CD4-positive, alpha-beta T cell treated with Interleukin-4 for 1 hour (primary cell): ENCODE results near the gene HCN3.
A peak's percentile ranks its signal among the peaks of the same experiment; 100 is the strongest.
"Not testable (repeated sequence)": the region's sequence is repeated elsewhere in the genome, so short reads cannot be mapped to it uniquely, and the experiment has no call there.

Experiments used
- DNase-seq, 2 donors: peaks; one replicate each; pipeline ENCODE4 v3.0.0-alpha.2; 2020 to 2022

HCN3 gene

DNA sequence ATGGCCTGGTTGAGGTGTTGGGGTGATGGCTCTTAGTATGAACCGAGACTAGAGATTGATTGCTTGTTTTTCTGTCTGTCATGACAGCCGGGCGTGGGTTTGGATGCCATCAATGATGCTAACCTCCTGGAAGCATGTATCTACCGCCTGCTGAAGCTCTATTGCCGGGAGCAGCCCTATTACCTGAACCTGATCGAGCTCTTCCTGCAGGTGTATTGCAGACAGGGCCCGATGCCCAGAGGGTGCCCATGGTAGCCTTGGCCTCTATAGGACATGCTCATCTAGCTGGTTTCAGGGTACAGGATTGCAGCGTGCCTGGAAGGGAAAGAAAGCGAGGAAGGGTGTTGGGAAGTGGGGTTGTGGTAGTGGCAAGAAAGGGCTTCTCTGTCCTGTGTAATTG is 40.8 kb downstream of the HCN3 start:
- DNase-seq, result no peak

DNA sequence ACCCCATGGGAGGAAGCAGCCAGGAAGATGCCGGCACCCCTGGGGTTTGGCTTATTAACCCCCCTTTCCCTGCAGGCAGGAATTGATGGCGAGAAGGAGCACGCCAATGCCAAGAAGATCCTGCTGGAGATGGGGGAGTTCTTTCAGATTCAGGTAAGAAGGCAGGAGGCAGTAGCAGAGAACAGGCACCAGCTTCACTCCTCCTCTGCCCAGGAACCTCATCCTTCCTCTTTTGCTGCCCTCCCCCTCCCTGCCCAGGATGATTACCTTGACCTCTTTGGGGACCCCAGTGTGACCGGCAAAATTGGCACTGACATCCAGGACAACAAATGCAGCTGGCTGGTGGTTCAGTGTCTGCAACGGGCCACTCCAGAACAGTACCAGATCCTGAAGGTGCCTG is 42.3 kb downstream of the HCN3 start:
- DNase-seq, result no peak

- peak in 1 of 2 donors; percentile 12 for DNase-seq
These were observed 43.0 kb downstream of the HCN3 start for GRCh38 chr1:155320252-155320651.

- peak; percentile 71 to 76 for DNase-seq
These were observed 43.7 kb downstream of the HCN3 start, which contains the start of gene RUSC1 for GRCh38 chr1:155320661-155321617. TSS of gene RUSC1 (plus strand) at chr1:155320894. CDS start at chr1:155321774, 880 bp downstream.

DNA sequence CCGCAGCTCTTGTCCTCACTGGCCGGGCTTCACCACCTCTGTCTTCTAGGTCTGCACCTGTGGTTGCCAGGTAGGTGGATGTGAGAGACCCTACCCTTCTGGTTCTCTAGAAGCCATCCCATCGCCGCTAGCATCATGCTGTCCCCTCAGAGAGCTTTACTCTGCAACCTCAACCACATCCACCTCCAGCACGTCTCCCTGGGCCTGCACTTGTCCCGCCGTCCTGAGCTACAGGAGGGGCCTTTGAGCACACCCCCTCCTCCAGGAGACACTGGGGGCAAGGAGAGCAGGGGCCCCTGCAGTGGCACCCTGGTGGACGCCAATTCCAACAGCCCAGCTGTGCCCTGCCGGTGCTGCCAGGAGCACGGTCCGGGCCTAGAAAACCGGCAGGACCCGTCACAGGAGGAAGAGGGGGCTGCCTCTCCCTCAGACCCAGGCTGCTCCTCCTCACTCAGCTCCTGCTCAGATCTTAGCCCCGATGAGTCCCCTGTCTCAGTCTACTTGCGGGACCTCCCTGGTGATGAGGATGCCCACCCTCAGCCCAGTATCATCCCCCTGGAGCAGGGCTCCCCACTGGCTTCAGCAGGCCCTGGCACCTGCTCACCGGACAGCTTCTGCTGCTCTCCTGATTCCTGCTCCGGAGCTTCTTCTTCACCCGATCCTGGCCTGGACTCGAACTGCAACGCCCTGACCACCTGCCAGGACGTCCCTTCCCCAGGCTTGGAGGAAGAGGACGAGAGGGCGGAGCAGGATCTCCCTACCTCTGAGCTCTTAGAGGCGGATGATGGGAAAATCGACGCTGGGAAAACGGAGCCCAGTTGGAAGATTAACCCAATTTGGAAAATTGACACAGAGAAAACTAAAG is 44.6 kb downstream of the HCN3 start:
- no peak for DNase-seq

DNA sequence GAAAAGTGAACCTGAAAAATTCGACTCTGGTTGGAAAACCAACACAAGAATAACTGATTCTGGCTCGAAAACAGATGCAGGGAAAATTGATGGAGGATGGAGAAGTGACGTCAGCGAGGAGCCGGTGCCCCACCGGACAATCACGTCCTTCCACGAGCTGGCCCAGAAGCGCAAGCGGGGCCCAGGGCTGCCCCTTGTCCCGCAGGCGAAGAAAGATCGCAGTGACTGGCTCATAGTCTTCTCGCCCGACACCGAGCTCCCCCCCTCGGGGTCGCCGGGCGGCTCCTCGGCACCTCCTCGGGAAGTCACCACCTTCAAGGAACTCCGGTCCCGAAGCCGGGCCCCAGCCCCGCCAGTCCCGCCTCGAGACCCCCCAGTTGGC is 45.3 kb downstream of the HCN3 start:
- DNase-seq, result no peak

DNA sequence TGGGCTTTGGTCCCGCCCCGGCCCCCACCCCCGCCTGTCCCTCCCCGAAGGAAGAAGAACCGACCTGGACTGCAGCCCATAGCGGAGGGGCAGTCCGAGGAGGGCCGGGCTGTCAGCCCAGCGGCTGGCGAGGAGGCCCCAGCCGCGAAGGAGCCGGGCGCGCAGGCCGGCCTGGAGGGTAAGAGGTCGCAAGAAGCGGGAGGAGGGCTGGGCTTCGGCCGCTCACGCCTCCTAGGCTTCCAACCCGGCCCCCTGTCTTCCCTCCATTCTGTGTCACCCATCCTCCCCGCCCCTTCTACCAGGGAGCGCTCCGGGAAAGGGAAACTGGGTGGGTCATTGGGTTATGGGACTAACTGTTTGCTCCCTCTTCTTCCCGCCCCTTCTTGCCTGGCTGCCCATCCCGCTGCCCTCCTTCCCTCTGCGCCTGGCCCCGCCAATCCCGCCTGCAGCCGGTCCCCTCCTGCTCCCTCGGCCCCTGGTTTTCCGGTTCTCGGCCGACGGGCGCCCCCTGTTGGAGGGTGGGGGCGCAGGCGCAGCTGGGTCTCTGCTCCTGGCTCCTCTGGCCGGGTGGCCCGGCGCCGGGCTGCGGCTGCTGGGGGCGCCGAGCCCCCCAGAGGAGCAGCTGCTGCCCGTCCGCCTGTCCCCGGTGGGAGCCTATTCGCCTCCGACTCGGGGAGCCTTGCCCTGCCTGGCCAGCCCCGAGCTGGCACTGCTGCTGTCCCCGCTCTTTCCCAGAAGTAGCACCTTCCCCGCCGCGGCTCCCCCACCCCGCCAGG is 45.9 kb downstream of the HCN3 start:
- DNase-seq, result peak; percentile 76 to 84

- DNase-seq, result peak; percentile 83 to 87
These were observed 46.4 kb downstream of the HCN3 start for GRCh38 chr1:155323729-155324036.

- DNase-seq, result peak; percentile 89 to 91
These were observed 46.9 kb downstream of the HCN3 start for GRCh38 chr1:155324037-155324716.

- DNase-seq, result no peak
These were observed 47.7 kb downstream of the HCN3 start for GRCh38 chr1:155324717-155325602.

- DNase-seq, result no peak
These were observed 48.3 kb downstream of the HCN3 start for GRCh38 chr1:155325603-155325893.

GRCh38 chr1:155326020-155326526 is 48.8 kb downstream of the HCN3 start:
- no peak for DNase-seq

GRCh38 chr1:155326631-155327037 is 49.4 kb downstream of the HCN3 start:
- DNase-seq, result no peak

DNA sequence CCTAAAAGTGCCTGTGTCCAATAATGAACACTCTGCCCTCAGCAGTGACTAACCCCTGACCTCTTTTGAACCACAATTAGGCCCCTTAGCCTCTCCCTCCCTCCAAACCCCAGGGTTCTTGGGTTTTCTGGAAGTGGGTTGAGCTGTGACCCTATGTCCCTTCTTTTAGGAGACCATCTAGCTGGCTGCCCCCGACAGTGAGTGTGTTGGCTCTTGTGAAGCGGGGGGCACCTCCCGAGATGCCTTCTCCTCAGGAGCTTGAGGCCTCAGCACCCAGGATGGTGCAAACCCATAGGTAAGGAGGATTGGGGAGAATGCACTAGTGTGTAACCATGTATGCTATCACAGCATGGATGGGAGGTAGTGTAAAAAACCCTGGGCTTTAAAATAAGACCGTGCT is 50.7 kb downstream of the HCN3 start:
- DNase-seq, result no peak

GRCh38 chr1:155328856-155329255 is 51.6 kb downstream of the HCN3 start:
- DNase-seq, result not testable (repeated sequence)

DNA sequence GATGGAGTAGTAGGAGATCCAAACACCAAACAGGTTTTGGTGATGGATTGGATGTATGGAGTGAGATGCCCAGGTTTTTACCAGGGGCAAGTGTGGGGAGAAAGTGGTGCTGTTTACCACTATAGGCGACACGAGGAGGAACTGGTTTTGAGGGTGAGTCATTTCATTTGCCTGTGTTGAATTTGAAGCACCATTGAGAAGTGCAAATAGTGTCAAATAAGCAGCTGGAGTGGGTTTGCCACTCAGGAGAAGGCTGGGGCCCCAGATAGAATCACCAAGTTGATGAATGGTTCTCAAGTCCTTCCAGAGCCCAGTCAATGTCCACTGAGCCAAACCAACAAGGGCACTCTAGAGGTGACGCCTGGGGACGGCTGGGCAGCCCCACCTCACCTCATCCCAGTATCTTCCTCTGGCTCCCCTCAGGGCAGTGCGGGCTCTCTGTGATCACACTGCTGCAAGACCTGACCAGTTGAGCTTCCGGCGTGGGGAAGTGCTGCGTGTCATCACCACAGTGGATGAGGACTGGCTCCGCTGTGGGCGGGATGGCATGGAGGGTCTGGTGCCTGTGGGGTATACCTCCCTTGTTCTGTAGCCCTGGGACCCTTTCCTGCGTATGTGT is 52.8 kb downstream of the HCN3 start:
- DNase-seq, result no peak

- DNase-seq, result no peak
These were observed 57.7 kb downstream of the HCN3 start for GRCh38 chr1:155334962-155335361.
